ENCODE data around the gene ZNF775.
"Not testable (repeated sequence)": the region's sequence is repeated elsewhere in the genome, so short reads cannot be mapped to it uniquely, and the experiment has no call there.

The ZNF775 gene

DNA sequence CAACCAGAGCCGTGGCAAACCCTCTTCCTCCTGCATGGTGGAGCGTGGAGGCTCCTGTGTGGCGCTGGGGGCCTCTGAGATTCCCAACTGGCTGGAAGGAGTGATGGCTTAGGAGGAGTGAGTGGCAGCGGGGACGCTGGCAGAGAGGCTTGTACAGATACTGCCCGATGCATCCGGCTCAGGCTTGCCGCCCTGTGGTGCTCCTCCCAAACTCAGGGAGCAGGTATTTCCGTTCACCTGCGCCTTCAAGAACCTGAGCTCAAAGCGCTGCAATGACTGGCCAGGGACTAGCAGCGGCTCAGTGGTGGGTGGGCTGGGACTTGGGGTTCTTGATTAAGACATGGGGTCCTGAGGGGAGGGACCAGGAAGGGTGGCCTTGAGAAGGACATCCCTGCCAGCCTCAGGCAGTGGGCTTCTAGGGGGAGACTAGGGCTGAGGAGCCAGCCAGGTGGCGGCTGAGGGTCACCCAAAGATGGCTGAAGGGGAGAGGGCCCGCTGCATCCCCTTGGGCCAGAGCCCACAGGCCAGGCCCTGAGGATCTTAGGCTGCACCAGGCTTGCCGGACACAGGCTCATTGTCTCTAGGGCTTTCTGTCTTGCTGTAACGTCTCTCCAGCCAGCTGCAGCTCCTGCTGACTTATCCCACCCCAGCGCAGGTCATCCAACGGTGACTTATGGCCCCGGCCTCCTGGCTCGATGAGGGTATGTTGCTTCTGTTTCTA, 3.2 kb downstream of the ZNF775 start:
- DNase-seq (ENCODE audit: low read depth) = no peak

DNA sequence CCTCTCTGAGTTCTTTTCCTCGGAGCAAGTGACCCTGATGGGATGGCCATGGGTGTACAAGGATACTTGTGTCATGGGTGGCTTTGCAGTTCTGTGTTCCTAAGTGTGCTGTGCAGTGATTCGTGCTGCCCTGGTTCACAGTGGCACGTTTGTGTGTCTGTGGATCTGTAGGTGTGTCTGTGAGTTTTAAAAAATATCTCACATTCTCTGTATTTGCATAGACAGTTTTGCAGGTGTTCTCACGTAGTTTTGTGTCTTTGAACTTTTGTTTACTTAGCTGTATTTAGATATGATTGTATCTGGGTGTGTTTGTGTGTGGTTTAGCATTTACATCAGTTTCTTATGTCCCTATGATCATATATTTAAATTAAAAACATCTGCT, 3.7 kb downstream of the ZNF775 start:
- DNase-seq (ENCODE audit: low read depth) = peak; percentile 22

DNA sequence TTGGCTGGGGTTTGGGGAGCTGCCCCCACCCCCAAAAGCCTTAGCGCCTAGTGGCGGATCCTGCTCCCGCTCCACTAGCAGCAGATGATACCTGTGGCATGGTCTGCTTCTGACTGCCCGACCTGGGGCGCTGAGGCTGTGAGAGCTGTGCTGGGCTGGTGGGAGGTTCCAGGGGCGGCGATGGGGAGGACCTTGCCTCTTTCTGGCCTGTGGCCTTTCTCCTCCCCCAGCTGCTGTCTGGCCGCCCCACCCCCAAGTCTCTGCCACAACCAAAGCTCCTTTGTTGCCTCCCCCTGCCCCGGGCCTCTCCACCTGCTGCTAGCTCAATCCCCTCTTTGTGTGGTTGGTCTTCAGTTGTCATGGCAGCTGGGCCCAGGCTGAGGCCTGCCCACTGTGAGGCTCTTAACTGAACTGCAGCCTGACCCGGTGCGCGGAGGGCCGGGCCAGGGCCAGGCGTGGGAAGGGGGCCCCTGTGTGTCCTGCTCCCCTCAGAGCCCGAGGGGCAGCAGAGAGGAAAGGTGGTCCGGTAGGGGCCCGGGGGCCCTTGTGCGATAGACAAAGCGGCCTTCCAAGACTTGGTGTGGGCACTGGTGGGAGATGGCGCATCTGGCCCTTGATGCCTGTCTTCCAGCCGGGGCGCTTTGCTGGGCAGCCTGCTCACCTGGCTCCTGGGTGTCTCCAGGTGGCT, 4.7 kb downstream of the ZNF775 start:
- no peak for DNase-seq (ENCODE audit: low read depth)

DNA sequence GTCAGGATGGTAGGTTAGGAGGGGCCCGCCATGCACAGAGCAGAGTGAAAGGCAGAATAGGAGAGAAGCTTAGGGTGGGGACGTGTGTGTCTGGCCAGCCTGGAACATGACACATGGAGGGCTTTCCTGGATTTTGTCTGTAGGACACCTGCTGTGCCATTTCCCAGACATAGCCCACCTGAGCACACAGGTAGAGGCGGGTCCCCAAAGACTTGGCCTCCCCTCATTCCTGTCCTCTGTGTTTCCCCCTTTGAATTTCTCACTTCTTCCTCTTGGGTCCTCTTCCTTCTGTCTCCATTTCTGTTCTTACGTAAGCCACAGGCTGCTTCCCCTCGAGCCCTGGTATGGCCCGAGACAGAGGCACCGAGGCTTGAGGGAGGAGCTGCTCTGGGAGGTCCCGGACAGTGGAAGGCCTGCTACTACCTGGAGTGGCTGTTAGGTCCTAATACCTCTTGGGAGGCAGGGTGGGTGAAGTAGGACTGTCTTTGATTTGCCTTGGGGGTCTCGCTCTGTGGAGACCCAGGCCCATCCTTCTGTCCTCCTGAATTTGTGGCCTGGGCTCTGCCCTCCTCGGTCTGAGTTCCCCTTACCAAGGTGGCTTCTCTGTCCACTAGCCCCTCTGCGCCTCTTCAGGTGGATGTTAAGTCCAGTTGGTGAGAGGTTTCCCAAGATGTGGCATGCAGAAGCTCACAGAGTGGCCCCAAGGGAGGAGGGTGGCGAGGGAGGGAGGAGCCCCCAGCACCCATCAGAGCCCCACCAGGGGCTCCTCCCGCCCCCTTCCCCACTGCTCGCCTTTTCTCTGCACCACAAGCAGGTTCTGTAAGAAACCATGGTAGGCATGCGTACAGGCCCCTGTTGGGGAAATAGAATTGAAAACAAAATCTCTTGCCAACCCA, 5.5 kb downstream of the ZNF775 start:
- no peak for DNase-seq (ENCODE audit: low read depth)

DNA sequence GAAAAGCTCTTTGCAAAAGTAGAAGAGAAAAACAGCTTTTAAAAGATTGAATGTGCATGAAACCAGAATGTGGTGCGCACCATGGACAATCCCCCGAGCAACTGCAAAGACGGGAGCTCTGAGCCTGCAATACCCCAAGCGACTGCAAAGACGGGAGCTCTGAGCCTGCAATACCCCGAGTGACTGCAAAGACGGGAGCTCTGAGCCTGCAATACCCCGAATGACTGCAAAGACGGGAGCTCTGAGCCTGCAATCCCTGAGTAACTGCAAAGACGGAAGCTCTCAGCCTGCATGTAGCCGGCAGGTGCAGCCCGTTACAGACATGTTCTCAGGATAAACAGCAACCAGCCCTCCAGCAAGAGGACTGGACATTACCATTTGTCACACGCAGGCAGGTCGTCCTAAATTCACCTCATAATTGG, 6.2 kb downstream of the ZNF775 start:
- no peak for DNase-seq (ENCODE audit: low read depth)

DNA sequence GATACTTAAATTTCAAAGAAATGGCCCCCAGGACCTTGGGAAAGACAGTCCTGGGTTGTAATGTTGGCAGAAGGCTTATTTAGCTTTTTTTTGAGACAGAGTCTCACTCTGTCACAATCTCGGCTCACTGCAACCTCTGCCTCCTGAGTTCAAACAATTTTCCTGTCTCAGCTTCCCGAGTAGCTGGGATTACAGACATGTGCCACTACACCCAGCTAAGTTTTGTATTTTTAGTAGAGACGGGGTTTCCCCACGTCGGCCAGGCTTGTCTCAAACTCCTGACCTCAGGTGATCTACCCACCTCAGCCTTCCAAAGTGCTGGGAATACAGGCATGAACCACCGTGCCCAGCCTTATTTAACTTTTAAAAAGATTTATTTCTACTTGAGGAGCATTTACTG, 6.8 kb downstream of the ZNF775 start:
- DNase-seq (ENCODE audit: low read depth) = not testable (repeated sequence)

DNA sequence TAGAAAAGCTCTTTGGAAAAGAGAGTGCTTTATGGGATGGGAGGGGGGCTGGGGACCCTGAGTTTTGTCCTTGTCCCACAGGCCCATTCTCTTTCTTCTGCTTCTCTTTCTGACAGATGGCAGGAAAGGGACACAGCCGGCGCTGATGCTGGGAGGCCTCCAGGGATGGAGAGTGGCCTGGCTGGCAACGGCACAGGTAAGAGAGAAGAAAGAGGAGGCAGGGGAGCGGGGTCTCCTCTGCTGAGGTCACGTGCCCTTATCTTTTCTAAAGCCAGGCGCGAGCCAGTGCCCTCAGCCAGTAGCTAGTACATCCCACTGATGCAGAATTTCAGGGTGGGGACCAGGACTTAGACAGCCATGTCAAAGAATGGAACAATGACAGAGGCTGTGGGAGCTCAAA, 9.2 kb downstream of the ZNF775 start:
- DNase-seq (ENCODE audit: low read depth) = no peak

DNA sequence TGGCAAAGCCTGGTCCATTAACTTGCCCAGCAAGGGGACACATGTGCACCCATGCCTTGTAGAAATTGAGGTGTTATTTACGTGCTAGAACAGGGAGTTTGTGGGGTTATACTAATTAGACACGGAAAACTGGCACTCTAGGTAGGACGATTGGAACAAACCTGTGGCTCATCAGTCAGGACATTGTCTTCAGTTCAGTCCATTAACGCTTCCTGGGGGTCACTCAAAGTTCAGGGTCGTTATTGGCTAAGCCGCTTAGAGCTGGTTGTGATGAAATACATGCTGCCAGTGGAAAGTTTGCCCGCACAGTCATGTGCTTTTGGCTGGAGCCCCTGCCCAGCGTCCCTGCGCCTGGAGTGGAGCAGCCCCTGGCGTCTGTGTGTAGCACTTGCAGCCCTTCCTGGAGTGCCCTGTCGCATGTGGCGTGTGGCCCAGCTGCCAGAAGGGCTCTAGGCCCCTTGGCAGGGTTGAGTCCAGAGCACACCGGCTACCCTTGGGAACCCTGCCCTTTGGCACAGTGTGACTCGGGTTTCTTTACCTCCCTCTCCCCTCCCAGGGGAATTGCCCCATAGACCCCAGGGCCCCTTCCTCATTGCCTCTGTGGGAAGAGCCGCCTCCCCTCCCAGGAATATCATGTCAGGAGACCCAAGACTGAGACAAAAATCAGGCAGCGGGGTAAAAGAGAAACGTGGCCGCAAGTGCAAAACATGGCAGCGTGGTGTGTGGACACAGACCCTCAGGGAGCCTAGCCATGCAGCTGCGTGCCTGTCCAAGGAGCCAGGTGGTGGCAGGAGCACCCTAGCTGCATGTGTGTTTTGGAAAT, 9.8 kb downstream of the ZNF775 start:
- peak; percentile 86 for DNase-seq (ENCODE audit: low read depth)

DNA sequence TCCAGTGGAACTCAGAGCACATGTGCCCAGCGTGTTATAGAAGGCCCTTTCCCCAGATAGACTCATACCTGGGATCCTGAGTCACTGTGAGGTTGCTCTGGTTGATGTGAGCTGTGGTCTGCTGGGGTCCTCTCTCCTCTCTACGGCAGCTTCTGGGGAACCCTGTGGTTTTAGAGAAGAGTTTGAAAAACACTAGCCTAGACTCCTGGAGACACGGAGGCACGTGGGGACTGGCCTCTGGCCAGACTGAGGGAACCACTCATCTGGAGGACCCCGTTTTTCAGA, 10.3 kb downstream of the ZNF775 start:
- no peak for DNase-seq (ENCODE audit: low read depth)

DNA sequence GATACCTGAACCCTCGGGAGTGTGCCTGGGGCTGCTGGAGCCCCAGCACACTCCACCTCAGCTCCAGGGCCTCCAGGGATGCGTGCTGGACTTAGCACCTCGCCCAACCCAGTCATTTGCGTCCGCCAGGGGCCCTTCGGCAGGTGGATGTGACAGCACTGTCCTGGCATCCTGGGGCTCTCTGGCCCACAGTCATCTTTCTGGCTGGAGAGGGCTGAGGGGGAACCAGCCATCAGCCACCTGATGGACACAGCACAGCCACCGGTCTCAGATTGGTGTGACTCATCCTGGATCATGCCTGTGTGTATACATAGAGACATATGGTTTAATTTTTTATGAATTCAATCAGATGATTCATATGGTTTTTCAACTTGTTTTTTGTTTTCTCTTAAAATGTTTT, 11.1 kb downstream of the ZNF775 start:
- DNase-seq (ENCODE audit: low read depth) = no peak

DNA sequence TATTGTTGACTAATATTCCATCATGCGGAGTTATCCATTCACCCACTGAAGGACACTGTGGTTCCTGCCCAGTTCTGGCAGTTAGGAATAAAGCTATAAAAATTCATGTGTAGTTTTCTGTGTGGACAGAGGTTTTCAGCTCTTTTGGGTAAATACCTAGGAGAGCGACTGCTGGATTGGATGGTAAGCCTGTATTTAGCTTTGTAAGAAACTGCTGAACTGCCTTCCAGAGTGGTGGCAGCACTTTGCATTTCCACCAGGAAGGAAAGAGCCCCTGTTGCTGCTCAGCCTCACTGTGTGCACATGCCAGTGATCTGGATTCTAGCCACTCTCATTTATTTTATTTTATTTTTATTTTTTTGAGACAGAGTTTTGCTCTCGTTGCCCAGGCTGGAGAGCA, 14.2 kb downstream of the ZNF775 start:
- DNase-seq (ENCODE audit: low read depth) = no peak

DNA sequence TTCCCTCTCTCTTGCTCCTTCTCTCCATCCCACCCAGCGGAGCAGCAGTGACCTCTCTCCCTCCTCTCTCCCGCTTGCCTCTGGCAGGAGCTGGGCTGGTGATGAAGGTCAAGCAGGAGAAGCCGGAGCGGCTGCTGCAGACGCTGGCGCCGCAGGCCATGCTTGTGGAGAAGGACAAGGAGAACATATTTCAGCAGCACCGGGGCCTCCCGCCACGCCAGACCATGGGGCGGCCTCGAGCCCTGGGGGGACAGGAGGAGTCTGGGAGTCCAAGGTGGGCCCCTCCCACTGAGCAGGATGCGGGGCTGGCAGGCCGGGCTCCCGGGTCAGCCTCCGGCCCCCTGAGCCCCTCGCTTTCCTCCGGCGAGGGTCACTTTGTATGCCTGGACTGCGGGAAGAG, 17.3 kb downstream of the ZNF775 start:
- DNase-seq (ENCODE audit: low read depth) = no peak

DNA sequence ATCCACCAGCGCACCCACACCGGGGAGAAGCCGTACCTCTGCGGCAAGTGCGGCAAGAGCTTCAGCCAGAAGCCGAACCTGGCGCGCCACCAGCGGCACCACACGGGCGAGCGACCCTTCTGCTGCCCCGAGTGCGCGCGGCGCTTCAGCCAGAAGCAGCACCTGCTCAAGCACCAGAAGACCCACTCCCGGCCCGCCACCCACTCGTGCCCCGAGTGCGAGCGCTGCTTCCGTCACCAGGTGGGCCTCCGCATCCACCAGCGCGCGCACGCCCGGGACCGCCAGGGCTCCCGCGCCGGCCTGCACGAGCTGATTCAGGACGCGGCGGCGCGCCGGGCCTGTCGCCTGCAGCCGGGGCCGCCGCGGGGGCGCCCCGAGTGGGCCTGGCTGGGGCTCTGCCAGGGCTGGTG, 17.7 kb downstream of the ZNF775 start:
- DNase-seq (ENCODE audit: low read depth) = no peak

DNA sequence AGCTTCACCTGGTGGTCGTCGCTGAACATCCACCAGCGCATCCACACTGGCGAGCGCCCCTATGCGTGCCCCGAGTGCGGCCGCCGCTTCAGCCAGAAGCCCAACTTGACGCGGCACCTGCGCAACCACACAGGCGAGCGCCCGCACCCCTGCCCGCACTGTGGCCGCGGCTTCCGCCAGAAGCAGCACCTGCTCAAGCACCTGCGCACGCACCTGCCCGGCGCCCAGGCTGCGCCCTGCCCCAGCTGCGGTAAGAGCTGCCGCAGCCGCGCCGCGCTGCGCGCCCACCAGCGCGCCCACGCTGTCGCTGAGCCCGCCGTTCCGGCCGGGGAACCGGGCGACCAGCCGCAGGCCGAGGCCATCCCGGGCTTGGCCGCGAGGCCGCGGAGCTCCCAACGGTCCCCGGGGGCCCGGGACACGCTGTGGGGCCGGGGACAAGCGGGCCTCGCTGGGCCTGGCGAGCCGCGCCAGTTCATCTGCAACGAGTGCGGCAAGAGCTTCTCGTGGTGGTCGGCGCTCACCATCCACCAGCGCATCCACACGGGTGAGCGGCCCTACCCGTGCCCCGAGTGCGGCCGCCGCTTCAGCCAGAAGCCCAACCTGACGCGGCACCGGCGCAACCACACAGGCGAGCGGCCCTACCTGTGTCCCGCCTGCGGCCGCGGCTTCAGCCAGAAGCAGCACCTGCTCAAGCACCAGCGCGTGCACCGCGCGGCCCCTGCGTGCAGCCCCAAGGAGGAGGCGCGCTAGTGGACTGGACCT, 18.4 kb downstream of the ZNF775 start:
- no peak for DNase-seq (ENCODE audit: low read depth)

DNA sequence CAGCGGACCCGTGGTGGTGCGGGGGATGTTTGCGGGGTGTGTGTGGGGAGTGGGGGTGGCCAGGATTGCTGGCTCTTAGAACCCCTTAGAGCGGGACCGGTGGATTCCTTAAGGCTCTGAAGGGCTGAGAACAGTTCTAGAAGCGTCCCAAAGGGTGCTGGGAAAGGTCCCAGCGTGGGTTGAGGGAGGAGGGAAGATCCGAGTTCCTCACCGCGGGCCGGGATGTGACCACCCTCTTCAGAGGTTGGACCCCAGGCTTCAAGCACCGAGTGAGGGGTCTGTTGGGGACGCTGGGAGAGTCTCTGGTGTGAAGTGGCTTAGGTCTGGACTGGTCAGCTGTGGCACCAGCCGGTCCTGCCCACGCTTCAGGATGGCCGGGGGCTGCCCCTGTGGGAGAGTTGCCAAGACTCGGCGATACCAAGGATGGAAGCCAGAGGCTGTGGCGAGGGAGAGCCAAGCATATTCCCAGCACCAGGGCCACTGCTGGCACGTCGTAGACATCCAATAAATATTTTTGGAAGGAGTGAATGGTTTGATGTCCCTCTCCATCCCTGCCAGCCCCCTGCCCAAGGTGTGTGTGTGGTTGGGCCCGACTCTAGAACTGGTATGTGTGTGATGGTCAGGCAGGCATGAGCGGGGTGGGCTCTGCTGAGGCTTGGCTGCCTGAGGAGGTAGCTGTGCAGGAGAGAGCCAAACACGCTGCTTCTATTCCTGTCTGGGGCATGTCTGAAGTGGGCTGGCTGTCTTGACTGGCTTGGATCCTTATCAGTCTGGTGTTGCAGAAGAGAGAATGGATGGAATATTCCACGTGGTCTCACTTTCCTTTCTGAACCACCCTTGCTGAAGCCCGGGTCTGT, 19.2 kb downstream of the ZNF775 start:
- no peak for DNase-seq (ENCODE audit: low read depth)

DNA sequence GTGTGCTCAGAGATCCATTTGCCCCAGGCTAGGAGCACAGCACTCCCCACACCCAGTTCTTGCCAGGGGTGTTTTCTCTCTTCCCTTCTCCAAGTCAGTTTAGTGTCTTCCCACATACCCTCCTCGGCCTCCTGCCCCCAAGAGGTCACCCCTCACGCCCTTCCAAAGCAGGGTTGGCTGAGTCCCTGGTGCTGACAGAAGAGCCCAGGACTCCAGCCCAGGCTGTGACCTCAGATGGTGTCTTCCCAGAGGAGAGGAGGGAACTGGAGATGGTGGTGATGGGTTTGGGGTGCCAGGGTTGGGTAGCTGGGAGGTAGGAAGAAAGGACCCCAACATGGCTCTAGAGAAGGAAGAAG, 19.8 kb downstream of the ZNF775 start:
- no peak for DNase-seq (ENCODE audit: low read depth)

DNA sequence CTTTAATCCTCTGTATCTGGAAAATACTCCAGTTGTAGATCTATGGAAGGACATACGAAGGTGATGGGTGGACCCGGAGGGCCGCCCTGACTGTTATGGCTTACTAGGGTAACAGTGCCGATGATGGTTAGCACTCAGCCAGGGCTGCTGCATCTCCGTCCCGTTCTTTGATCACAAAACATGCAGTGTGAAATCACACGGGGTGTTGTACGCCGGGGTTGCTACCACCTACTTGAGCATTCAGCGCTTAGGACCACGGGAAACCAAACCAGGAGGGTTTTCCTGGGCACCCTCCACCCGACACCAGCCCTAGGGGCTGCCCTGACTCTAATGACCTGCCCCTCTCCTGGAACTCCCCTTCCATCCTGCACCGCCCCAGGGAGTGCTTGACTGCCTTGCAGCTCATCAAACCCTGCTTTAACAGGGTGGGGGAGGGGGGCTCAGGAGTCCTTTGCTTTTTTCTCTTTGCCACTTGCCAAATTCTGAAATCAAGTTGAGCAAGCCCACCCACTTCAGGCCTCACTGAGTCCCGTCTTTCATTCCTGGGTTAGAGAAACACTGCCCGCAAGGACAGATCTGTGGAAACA, 20.4 kb downstream of the ZNF775 start:
- no peak for DNase-seq (ENCODE audit: low read depth)

DNA sequence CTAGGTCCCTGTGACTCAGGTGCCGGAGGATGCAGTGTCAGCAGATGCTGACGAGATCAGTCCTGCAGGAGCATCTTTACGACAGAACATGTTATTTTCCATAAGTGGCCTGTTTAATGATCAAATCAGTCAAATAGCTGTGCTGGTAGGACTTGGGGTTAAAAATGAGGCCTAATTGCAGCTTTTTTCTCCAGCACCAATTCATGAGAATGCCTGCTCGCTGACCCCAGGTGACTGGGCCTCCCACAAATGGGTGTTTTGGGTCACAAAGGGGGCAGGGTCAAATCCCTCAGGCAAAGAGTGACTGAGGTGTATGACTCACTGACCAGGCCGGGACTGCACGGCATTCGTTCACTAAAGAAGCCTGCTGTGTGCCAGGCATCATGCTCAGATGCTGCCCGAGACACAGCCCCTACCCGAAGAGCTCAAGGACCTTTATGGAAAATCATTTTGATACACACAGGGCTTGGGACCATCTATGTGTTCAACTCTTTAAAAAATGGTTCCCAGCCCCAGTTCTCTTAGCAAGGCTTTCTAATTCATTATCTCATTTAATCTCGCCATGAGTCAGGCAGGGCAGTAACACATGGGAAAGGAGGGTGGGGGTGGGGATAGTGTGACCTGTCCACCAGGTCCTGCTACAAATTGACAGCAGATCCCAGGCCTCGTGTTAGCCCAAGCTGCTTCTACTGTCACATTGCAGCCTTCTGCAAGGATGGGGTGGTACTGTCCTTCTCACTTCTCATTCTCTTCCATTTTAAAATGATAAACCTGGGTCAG, 21.1 kb downstream of the ZNF775 start:
- no peak for DNase-seq (ENCODE audit: low read depth)

DNA sequence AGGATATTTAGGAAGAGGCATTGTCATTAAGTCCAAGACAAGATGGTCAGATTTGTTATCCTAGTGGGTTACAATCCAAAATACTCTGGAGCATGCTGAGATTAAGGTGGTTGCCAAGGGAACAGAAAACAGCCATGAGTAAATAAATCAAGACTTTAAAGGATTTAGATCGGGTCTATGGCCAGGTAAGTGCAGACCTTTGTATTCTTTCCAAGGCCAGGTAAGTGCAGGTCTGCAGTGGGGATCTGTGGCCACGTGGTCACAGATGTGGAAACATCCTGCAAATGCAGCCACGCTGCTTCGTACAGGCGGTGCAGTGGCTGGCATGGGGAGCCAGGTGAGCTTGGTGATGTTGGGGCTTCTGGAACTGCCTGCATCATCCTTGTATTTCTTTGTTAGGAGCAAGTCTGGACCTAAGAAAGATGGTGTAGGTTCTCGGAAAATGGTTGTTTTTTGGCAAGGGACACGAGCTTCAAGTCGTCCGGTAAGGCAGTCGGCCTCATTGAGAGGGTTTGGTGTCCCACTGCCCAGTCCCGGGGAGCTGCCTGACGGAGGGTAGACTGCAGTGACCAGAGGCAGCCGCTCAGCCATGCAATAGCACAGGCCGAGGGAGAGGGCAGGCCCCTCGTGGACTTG, 21.8 kb downstream of the ZNF775 start:
- DNase-seq (ENCODE audit: low read depth) = no peak
